DND-41 (cell line): ENCODE results near the gene CDKN2AIP.

Experiments
- ATAC-seq: fragments of 200-7000 bp; cut with Tn5 transposase; 3 replicates; pipeline ENCODE4 v1.9.1; 2021; ENCODE audit warnings: low read depth; ENCODE audit not compliant: insufficient read depth
- DNase-seq: peaks from one replicate; pipeline ENCODE4 v3.0.0-alpha.2; 2020
- H2AFZ ChIP-seq: 2 replicates; pipeline ENCODE4 v1.6.0; 2012; ENCODE audit warnings: low read depth, low read length
- H3K27ac ChIP-seq: 2 replicates; pipeline ENCODE4 v1.5.1; 2012; ENCODE audit warnings: low read length, inconsistent platforms
- H3K27me3 ChIP-seq: fragments of 200-600 bp; sonication (generic); 2 replicates; pipeline ENCODE4 v1.6.0; 2012; ENCODE audit warnings: low read length, mild to moderate bottlenecking, inconsistent platforms; ENCODE audit not compliant: insufficient read depth, poor library complexity
- H3K36me3 ChIP-seq: 2 replicates; pipeline ENCODE4 v1.5.1; 2012; ENCODE audit warnings: low read length, inconsistent platforms; ENCODE audit not compliant: insufficient read depth
- H3K4me1 ChIP-seq: 2 replicates; pipeline ENCODE4 v1.5.1; 2012; ENCODE audit warnings: mild to moderate bottlenecking, low read length; ENCODE audit not compliant: insufficient read depth
- H3K4me2 ChIP-seq: 2 replicates; pipeline ENCODE4 v1.6.0; 2012; ENCODE audit warnings: mild to moderate bottlenecking, moderate library complexity, low read length, inconsistent platforms; ENCODE audit not compliant: insufficient read depth
- H3K4me3 ChIP-seq, 2 experiments: fragments of 200-600 bp in 1 of 2; shearing (Covaris generic) in 1 of 2; 2 replicates each; pipeline ENCODE4 v1.5.1; 2012 to 2016; ENCODE audit warnings: inconsistent platforms in 2 of 2, low read length in 2 of 2, mild to moderate bottlenecking in 2 of 2, low read depth in 1 of 2, moderate library complexity in 1 of 2
- H3K79me2 ChIP-seq: 2 replicates; pipeline ENCODE4 v1.6.0; 2012; ENCODE audit warnings: low read length, inconsistent platforms; ENCODE audit not compliant: insufficient read depth
- H3K9ac ChIP-seq: 2 replicates; pipeline ENCODE4 v1.6.0; 2012; ENCODE audit warnings: low read depth, mild to moderate bottlenecking, inconsistent platforms, low read length, moderate library complexity
- H3K9me3 ChIP-seq: 2 replicates; pipeline ENCODE4 v1.5.1; 2012; ENCODE audit warnings: low read length, moderate library complexity, mild to moderate bottlenecking, inconsistent platforms; ENCODE audit not compliant: insufficient read depth, severe bottlenecking
- H4K20me1 ChIP-seq: 2 replicates; pipeline ENCODE4 v1.6.0; 2012; ENCODE audit warnings: low read length; ENCODE audit not compliant: insufficient read depth
- EZH2 ChIP-seq: IDR thresholded peaks from 3 replicates; pipeline ENCODE4 v1.6.1; 2012; ENCODE audit warnings: borderline replicate concordance, low read depth, mild to moderate bottlenecking, moderate library complexity, low read length, inconsistent platforms; ENCODE audit not compliant: severe bottlenecking
- TF ChIP-seq, protein P1 (sequence below): IDR thresholded peaks from 2 replicates; pipeline ENCODE4 v1.5.1; 2012; ENCODE audit warnings: borderline replicate concordance, low read length, moderate library complexity, mild to moderate bottlenecking; ENCODE audit not compliant: poor library complexity, severe bottlenecking; ENCODE audit errors: extremely low read depth

The CDKN2AIP gene

DNA sequence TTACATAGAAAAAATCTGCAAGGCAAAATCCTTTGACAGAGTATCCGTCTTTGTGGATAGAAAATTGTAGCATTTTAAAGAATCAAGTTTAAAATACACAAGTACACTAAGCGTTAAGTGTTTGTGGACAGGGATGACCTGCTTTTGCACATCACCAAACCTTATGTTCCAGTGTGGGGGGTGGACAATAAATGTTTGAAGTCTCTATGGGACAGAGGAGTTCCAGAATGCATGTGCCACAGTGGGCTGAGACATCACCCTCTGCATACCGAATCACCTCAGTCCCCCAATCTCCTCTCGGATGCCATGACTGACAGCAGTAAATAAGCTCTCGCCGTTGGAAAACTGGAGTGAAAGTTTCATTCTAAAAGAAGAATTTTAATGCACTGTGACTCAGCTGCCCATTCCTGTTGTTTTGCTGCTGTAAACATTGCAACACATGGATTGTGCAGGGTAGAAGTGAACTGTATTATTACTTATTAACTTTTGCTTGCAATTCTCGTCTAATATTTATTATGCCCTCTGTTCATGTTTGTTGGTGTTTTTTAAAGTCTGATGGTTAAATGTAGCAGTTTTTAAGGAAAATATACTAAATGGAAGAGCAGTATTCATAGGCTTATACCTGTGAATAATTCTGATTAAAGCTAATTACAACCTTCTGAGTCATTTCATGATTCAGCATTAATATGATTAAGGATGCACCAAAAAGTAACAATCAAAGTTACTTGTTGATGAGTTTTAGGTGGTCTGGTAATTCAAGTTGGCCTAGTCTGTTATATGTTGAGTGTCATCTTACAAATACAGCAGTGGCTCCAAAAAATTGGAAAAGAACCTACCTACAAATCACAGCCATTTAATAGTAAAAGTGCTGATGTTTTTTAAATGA, 24.0 kb downstream of the CDKN2AIP start:
- ATAC-seq, result no peak
- Histone ChIP-seq H3K27ac (no peak overlapping the region), H3K4me3 (no peak overlapping the region), H3K9me3 (no peaks in the 10 kb centered on the region), H2AFZ (no peak overlapping the region), H3K4me2 (no peak overlapping the region), H4K20me1 (no peaks in the 10 kb centered on the region), H3K36me3 (no peaks in the 10 kb centered on the region), H3K27me3 (no peaks in the 10 kb centered on the region), H3K79me2 (no peaks in the 10 kb centered on the region), H3K9ac (no peak overlapping the region), H3K4me1 (0 out of 2 replicates have a peak, but pooled peaks cover 2% of the 10 kb centered on the region)
- no peak for DNase-seq
- TF ChIP-seq, protein P1, sequence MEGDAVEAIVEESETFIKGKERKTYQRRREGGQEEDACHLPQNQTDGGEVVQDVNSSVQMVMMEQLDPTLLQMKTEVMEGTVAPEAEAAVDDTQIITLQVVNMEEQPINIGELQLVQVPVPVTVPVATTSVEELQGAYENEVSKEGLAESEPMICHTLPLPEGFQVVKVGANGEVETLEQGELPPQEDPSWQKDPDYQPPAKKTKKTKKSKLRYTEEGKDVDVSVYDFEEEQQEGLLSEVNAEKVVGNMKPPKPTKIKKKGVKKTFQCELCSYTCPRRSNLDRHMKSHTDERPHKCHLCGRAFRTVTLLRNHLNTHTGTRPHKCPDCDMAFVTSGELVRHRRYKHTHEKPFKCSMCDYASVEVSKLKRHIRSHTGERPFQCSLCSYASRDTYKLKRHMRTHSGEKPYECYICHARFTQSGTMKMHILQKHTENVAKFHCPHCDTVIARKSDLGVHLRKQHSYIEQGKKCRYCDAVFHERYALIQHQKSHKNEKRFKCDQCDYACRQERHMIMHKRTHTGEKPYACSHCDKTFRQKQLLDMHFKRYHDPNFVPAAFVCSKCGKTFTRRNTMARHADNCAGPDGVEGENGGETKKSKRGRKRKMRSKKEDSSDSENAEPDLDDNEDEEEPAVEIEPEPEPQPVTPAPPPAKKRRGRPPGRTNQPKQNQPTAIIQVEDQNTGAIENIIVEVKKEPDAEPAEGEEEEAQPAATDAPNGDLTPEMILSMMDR, result no peak
- no peak for TF ChIP-seq EZH2

GRCh38 chr4:183469285-183469684, 24.8 kb downstream of the CDKN2AIP start:
- H2AFZ ChIP-seq, result no peak overlapping the region
- H3K4me3 ChIP-seq, result no peak overlapping the region
- DNase-seq (no peak), ATAC-seq (no peak)
- H3K36me3 ChIP-seq, result no peaks in the 10 kb centered on the region
- H3K79me2 ChIP-seq, result no peaks in the 10 kb centered on the region
- no peaks in the 10 kb centered on the region for H3K9me3 ChIP-seq
- 0 out of 2 replicates have a peak, but pooled peaks cover 2% of the 10 kb centered on the region for H3K4me1 ChIP-seq
- no peaks in the 10 kb centered on the region for H4K20me1 ChIP-seq
- H3K9ac ChIP-seq, result no peak overlapping the region
- no peak overlapping the region for H3K27ac ChIP-seq
- H3K4me2 ChIP-seq, result no peak overlapping the region
- no peaks in the 10 kb centered on the region for H3K27me3 ChIP-seq
- no peak for TF ChIP-seq EZH2
- TF ChIP-seq, protein P1, result no peak

- Histone ChIP-seq H3K27me3 (no peaks in the 10 kb centered on the region), H3K9me3 (no peaks in the 10 kb centered on the region), H3K4me3 (no peak overlapping the region), H3K9ac (no peak overlapping the region), H3K4me1 (0 out of 2 replicates have a peak, but pooled peaks cover 2% of the 10 kb centered on the region), H3K36me3 (no peaks in the 10 kb centered on the region), H4K20me1 (no peaks in the 10 kb centered on the region), H3K4me2 (no peak overlapping the region), H2AFZ (no peak overlapping the region), H3K79me2 (no peaks in the 10 kb centered on the region), H3K27ac (no peak overlapping the region)
- DNase-seq (no peak), ATAC-seq (no peak)
- TF ChIP-seq, protein P1, result no peak
- TF ChIP-seq EZH2, result no peak
Observed at GRCh38 chr4:183469936-183470335, 25.5 kb downstream of the CDKN2AIP start.
